SH-SY5Y (cell line): Measurements from ENCODE around the gene FAAP20.

Source experiments
- GATA2 ChIP-seq: IDR thresholded peaks from 2 replicates; pipeline ENCODE4 v1.6.1; 2011; ENCODE audit warnings: mild to moderate bottlenecking, low read depth, low read length
- GATA3 ChIP-seq: IDR thresholded peaks from 2 replicates; pipeline ENCODE4 v1.6.1; 2011; ENCODE audit warnings: low read depth, mild to moderate bottlenecking, low read length, moderate library complexity

- no peak for TF ChIP-seq GATA2
- no peak for TF ChIP-seq GATA3
Observed at GRCh38 chr1:2151252-2151651, 43.3 kb downstream of the FAAP20 start.
